Neuronal stem cell (in vitro differentiated cells): ENCODE data around the gene PDE3B. TPM values are rescaled to one million over a fixed set of nuclear protein-coding genes. Genes with fewer than 3 reads are reported as not detected.
"Not testable (repeated sequence)": the region's sequence is repeated elsewhere in the genome, so short reads cannot be mapped to it uniquely, and the experiment has no call there.

Experiments used
- DNase-seq: peaks from one replicate; pipeline ENCODE4 v3.0.0-alpha.2; 2013; ENCODE audit warnings: low spot score
- H2AFZ ChIP-seq: one replicate; pipeline ENCODE4 v1.6.1; 2013; ENCODE audit warnings: mild to moderate bottlenecking, low read length, inconsistent platforms
- H2AK5ac ChIP-seq: 2 replicates; pipeline ENCODE4 v1.6.1; 2013; ENCODE audit warnings: low read depth, mild to moderate bottlenecking, inconsistent platforms, low read length, moderate library complexity, mixed read lengths
- H2BK120ac ChIP-seq: 2 replicates; pipeline ENCODE4 v1.6.1; 2013; ENCODE audit warnings: low read depth, mild to moderate bottlenecking, inconsistent platforms, low read length, moderate library complexity, mixed read lengths
- H2BK12ac ChIP-seq: one replicate; pipeline ENCODE4 v1.6.1; 2013; ENCODE audit warnings: low read length, inconsistent platforms
- H2BK15ac ChIP-seq: 2 replicates; pipeline ENCODE4 v1.6.1; 2013; ENCODE audit warnings: mild to moderate bottlenecking, low read length, inconsistent platforms, mixed read lengths
- H2BK5ac ChIP-seq: one replicate; pipeline ENCODE4 v1.6.1; 2013; ENCODE audit warnings: inconsistent platforms, mild to moderate bottlenecking, low read length, moderate library complexity
- H3K14ac ChIP-seq: one replicate; pipeline ENCODE4 v1.6.1; 2013; ENCODE audit warnings: low read length, inconsistent platforms
- H3K18ac ChIP-seq: 2 replicates; pipeline ENCODE4 v1.6.1; 2013; ENCODE audit warnings: low read length, inconsistent platforms
- H3K23ac ChIP-seq: 2 replicates; pipeline ENCODE4 v1.6.1; 2013; ENCODE audit warnings: low read depth, mild to moderate bottlenecking, mixed read lengths, low read length, inconsistent platforms; ENCODE audit not compliant: poor library complexity
- H3K27ac ChIP-seq: replicated peaks from 3 replicates; pipeline ENCODE4 v1.5.1; 2013; ENCODE audit warnings: low read length, inconsistent platforms
- H3K27me3 ChIP-seq, 3 experiments: 2 replicates each; pipeline ENCODE4 v1.6.1; 2013; ENCODE audit warnings: low read length in 3 of 3, mild to moderate bottlenecking in 2 of 3, inconsistent platforms in 1 of 3, low read depth in 1 of 3, mixed read lengths in 1 of 3, moderate library complexity in 1 of 3; ENCODE audit not compliant: control insufficient read depth in 3 of 3, insufficient read depth in 3 of 3
- H3K36me3 ChIP-seq, 2 donors: replicated peaks in 1 of 2; 2 replicates each; pipeline ENCODE4 v1.6.1; 2013; ENCODE audit warnings: low read length in 2 of 2; ENCODE audit not compliant: control insufficient read depth in 2 of 2, insufficient read depth in 2 of 2
- H3K4ac ChIP-seq: 2 replicates; pipeline ENCODE4 v1.6.1; 2013; ENCODE audit warnings: inconsistent platforms, mild to moderate bottlenecking, low read length, moderate library complexity
- H3K4me1 ChIP-seq, 2 donors: 1 replicate in 1 of 2; 2 replicates in 1 of 2; pipeline ENCODE4 v1.6.1; 2013; ENCODE audit warnings: low read length in 2 of 2, low read depth in 1 of 2; ENCODE audit not compliant: control insufficient read depth in 2 of 2, insufficient read depth in 1 of 2
- H3K4me2 ChIP-seq: one replicate; pipeline ENCODE4 v1.6.1; 2013; ENCODE audit warnings: mild to moderate bottlenecking, low read length, inconsistent platforms; ENCODE audit not compliant: insufficient read depth, poor library complexity, severe bottlenecking
- H3K4me3 ChIP-seq, 2 donors: 2 replicates each; pipeline ENCODE4 v1.5.1; 2013; ENCODE audit warnings: low read length in 2 of 2, mild to moderate bottlenecking in 2 of 2, inconsistent platforms in 1 of 2, moderate library complexity in 1 of 2
- H3K79me1 ChIP-seq: one replicate; pipeline ENCODE4 v1.6.1; 2013; ENCODE audit warnings: low read depth, mild to moderate bottlenecking, inconsistent platforms, low read length, moderate library complexity
- H3K9ac ChIP-seq: one replicate; pipeline ENCODE4 v1.6.1; 2013; ENCODE audit warnings: mild to moderate bottlenecking, low read depth, low read length, inconsistent platforms; ENCODE audit not compliant: poor library complexity
- H3K9me3 ChIP-seq, 2 donors: replicated peaks in 1 of 2; 2 replicates each; pipeline versions ENCODE3 to v1.6.1; 2013; ENCODE audit warnings: low read length in 2 of 2, mild to moderate bottlenecking in 2 of 2, inconsistent platforms in 1 of 2, low read depth in 1 of 2, mixed read lengths in 1 of 2, moderate library complexity in 1 of 2; ENCODE audit not compliant: control insufficient read depth in 2 of 2, insufficient read depth in 1 of 2
- H4K8ac ChIP-seq: one replicate; pipeline ENCODE4 v1.6.1; 2013; ENCODE audit warnings: low read depth, mild to moderate bottlenecking, inconsistent platforms, low read length, moderate library complexity
- H4K91ac ChIP-seq: one replicate; pipeline ENCODE4 v1.6.1; 2013; ENCODE audit warnings: low read length, low read depth, mild to moderate bottlenecking, inconsistent platforms; ENCODE audit not compliant: poor library complexity
- WGBS, 2 donors: extraction: QIAGEN DNeasy Blood & Tissue Kit; methylation state at CpG; one replicate each; pipeline ENCODE4 v1.1.7; 2013; ENCODE audit warnings: missing lambda C conversion rate in 2 of 2, mixed read lengths in 1 of 2; ENCODE audit not compliant: insufficient read length in 2 of 2, insufficient replicate concordance in 1 of 2; ENCODE audit errors: extremely low coverage in 2 of 2; 5-methylcytosine and 5-hydroxymethylcytosine counted together
- polyA plus RNA-seq, 2 experiments: library from polyadenylated mRNA; stranded (reverse); fragments of 200-250 nt; gene quantifications; one replicate each; pipeline ENCODE4 v1.2.3, GENCODE V29; 2013

PDE3B gene
- 7.1 TPM for polyA plus RNA-seq (2013, experiment 1 of 2)
- polyA plus RNA-seq (2013, experiment 2 of 2): 7.5 TPM

GRCh38 chr11:14643697-14644225 is at the start of gene PDE3B:
Gene PDE3B, plus strand, starts transcription at chr11:14643804. Its CDS starts 272 bp downstream, at chr11:14644076.
- Histone ChIP-seq H3K4me3 (peak within 1 kb of the TSS; percentile 88 to 98), H2BK15ac (peak within 1 kb of the TSS; percentile 89), H3K18ac (peak within 1 kb of the TSS; percentile 99), H3K27me3 (peaks cover 0 to 2% (median 0%) of the 10 kb centered on the region in 3 experiments), H3K4ac (peak within 1 kb of the TSS; percentile 53), H3K27ac (peak within 1 kb of the TSS; percentile 84), H3K23ac (peak within 1 kb of the TSS; percentile 99), H3K9me3 (no peaks in the 10 kb centered on the region), H3K14ac (peak within 1 kb of the TSS; percentile 75), H2BK12ac (peak within 1 kb of the TSS; percentile 41), H2BK120ac (peak within 1 kb of the TSS; percentile 96), H3K36me3 (no peaks in the 10 kb centered on the region), H2AK5ac (peak within 1 kb of the TSS; percentile 63), H3K4me2 (peak within 1 kb of the TSS; percentile 83), H2AFZ (peak within 1 kb of the TSS; percentile 99), H4K91ac (no peak within 1 kb of the TSS), H3K79me1 (peaks cover 5% of the 10 kb centered on the region), H4K8ac (peak within 1 kb of the TSS; percentile 43), H3K4me1 (peaks cover 3 to 5% of the 10 kb centered on the region in 2 donors), H2BK5ac (peak within 1 kb of the TSS; percentile 98), H3K9ac (peak within 1 kb of the TSS; percentile 96)
- DNase-seq: peak; percentile 72
- no CpG with 5 or more reads among the region's 59 CpGs for WGBS, 2 donors

GRCh38 chr11:14595261-14595660 is 48.3 kb upstream of the PDE3B start:
- not testable (repeated sequence) for H2BK15ac ChIP-seq, H3K9ac ChIP-seq, H3K27ac ChIP-seq, H2BK5ac ChIP-seq, DNase-seq, H2AK5ac ChIP-seq, H3K4ac ChIP-seq, H4K8ac ChIP-seq, H3K9me3 ChIP-seq, H3K4me1 ChIP-seq, H3K79me1 ChIP-seq, H3K18ac ChIP-seq, H4K91ac ChIP-seq, H3K27me3 ChIP-seq, H3K4me2 ChIP-seq, H3K14ac ChIP-seq, H2AFZ ChIP-seq, H3K36me3 ChIP-seq, H2BK12ac ChIP-seq, H2BK120ac ChIP-seq, H3K23ac ChIP-seq, H3K4me3 ChIP-seq
- WGBS, 2 donors: no CpG with 5 or more reads among the region's 1 CpG

GRCh38 chr11:14607713-14608112 is 35.9 kb upstream of the PDE3B start:
- Histone ChIP-seq H3K23ac (no peak overlapping the region), H3K27ac (no peak overlapping the region), H2BK120ac (no peak overlapping the region), H2BK5ac (no peak overlapping the region), H2AFZ (no peak overlapping the region), H3K9ac (no peak overlapping the region), H3K4me2 (no peak overlapping the region), H4K91ac (no peak overlapping the region), H3K14ac (no peak overlapping the region), H3K18ac (no peak overlapping the region), H3K4me3 (no peak overlapping the region), H3K79me1 (no peaks in the 10 kb centered on the region), H2BK12ac (no peak overlapping the region), H3K36me3 (peaks cover 0 to 41% of the 10 kb centered on the region in 2 donors), H3K4ac (no peak overlapping the region), H2BK15ac (no peak overlapping the region), H4K8ac (no peak overlapping the region), H3K4me1 (no peaks in the 10 kb centered on the region), H3K9me3 (peaks cover 1 to 10% of the 10 kb centered on the region in 2 donors), H2AK5ac (no peak overlapping the region), H3K27me3 (no peaks in the 10 kb centered on the region)
- DNase-seq: no peak

- Histone ChIP-seq H3K27ac (no peak overlapping the region), H3K18ac (no peak overlapping the region), H2AFZ (no peak overlapping the region), H3K9ac (no peak overlapping the region), H3K4me2 (no peak overlapping the region), H3K36me3 (peaks cover 0 to 41% of the 10 kb centered on the region in 2 donors), H3K9me3 (peaks cover 1 to 10% of the 10 kb centered on the region in 2 donors), H2BK5ac (no peak overlapping the region), H3K27me3 (no peaks in the 10 kb centered on the region), H3K14ac (no peak overlapping the region), H2AK5ac (no peak overlapping the region), H3K4me3 (no peak overlapping the region), H3K23ac (no peak overlapping the region), H2BK120ac (no peak overlapping the region), H3K4me1 (no peaks in the 10 kb centered on the region), H3K79me1 (no peaks in the 10 kb centered on the region), H4K91ac (no peak overlapping the region), H2BK15ac (no peak overlapping the region), H3K4ac (no peak overlapping the region), H2BK12ac (no peak overlapping the region), H4K8ac (no peak overlapping the region)
- WGBS, 2 donors: no CpG with 5 or more reads among the region's 1 CpG
- DNase-seq: no peak
These were observed 33.7 kb upstream of the PDE3B start for GRCh38 chr11:14609902-14610301.
